OCI-LY7 (cell line): Measurements from ENCODE around the gene SLC6A7. TPM values are rescaled to one million over a fixed set of nuclear protein-coding genes. Genes with fewer than 3 reads are reported as not detected.

Source experiments
- BruUV-seq: library from RNA; stranded (reverse); fragments of 400-500 nt; replicated peaks from 2 replicates; lab custom pipeline; 2021; lab: Mats Ljungman, UMichigan
- CTCF ChIA-PET: fragments of 300-600 bp; sonication (Branson Sonifier 250); formaldehyde crosslinking; loops from one replicate; lab custom pipeline; 2022; ENCODE audit warnings: antibody characterized with exemption; ENCODE audit not compliant: unreplicated experiment; lab: Charles Lee
- POLR2A ChIA-PET: fragments of 300-600 bp; sonication (Branson Sonifier 250); formaldehyde crosslinking; loops from one replicate; lab custom pipeline; 2022; ENCODE audit warnings: antibody characterized with exemption; lab: Charles Lee
- DNase-seq: peaks from one replicate; pipeline ENCODE4 v3.0.0-alpha.2; 2015; ENCODE audit warnings: low spot score
- H2AFZ ChIP-seq: fragments of 200-600 bp; sonication (generic), shearing (Covaris generic); 2 replicates; pipeline ENCODE4 v1.6.1; 2014; ENCODE audit warnings: mild to moderate bottlenecking, antibody characterized with exemption, low read length, moderate library complexity
- H3K27ac ChIP-seq: fragments of 200-600 bp; sonication (generic); 2 replicates; pipeline ENCODE4 v1.5.1; 2014; ENCODE audit warnings: mixed run types, low read depth, mild to moderate bottlenecking, moderate library complexity, low read length, inconsistent platforms; ENCODE audit not compliant: poor library complexity, severe bottlenecking
- H3K36me3 ChIP-seq: fragments of 200-600 bp; sonication (generic); 2 replicates; pipeline ENCODE4 v1.6.1; 2014; ENCODE audit warnings: mild to moderate bottlenecking, antibody characterized with exemption, low read length, moderate library complexity, mixed read lengths; ENCODE audit not compliant: insufficient read depth
- H3K4me1 ChIP-seq: fragments of 200-600 bp; sonication (generic); 2 replicates; pipeline ENCODE4 v1.5.1; 2014; ENCODE audit warnings: mild to moderate bottlenecking, low read length; ENCODE audit not compliant: insufficient read depth, poor library complexity, severe bottlenecking
- H3K4me2 ChIP-seq: fragments of 200-600 bp; sonication (generic); 2 replicates; pipeline ENCODE4 v1.6.1; 2014; ENCODE audit warnings: mild to moderate bottlenecking, low read length
- H3K4me3 ChIP-seq: fragments of 200-600 bp; sonication (generic); 2 replicates; pipeline ENCODE4 v1.5.1; 2014; ENCODE audit warnings: mild to moderate bottlenecking, low read depth, low read length; ENCODE audit not compliant: poor library complexity, severe bottlenecking
- H3K79me2 ChIP-seq: fragments of 200-600 bp; sonication (generic); 2 replicates; pipeline ENCODE4 v1.6.1; 2016; ENCODE audit warnings: low read depth, mild to moderate bottlenecking, low read length, moderate library complexity, mixed read lengths; ENCODE audit not compliant: insufficient read depth
- H3K9me2 ChIP-seq: fragments of 200-600 bp; sonication (generic); 2 replicates; pipeline ENCODE4 v1.6.1; 2016; ENCODE audit warnings: mild to moderate bottlenecking, low read length, mixed read lengths; ENCODE audit not compliant: insufficient read depth
- H3K9me3 ChIP-seq: fragments of 200-600 bp; sonication (generic); 2 replicates; pipeline ENCODE4 v1.6.1; 2014; ENCODE audit warnings: mild to moderate bottlenecking, mixed run types, low read length, mixed read lengths
- H4K20me1 ChIP-seq: fragments of 200-600 bp; sonication (generic); 2 replicates; pipeline ENCODE4 v1.6.1; 2014; ENCODE audit warnings: mild to moderate bottlenecking, antibody characterized with exemption, low read length, moderate library complexity, mixed read lengths; ENCODE audit not compliant: insufficient read depth
- CTCF ChIP-seq: fragments of 200-600 bp; sonication (generic); conservative IDR thresholded peaks from 2 replicates; pipeline ENCODE4 v1.5.1; 2014; ENCODE audit warnings: mild to moderate bottlenecking, antibody characterized with exemption, low read length, moderate library complexity, mixed read lengths
- EZH2phosphoT487 ChIP-seq: fragments of 200-600 bp; sonication (generic); IDR thresholded peaks from 2 replicates; pipeline ENCODE4 v1.6.1; 2018; ENCODE audit warnings: low read depth, borderline replicate concordance, mild to moderate bottlenecking, mixed run types, antibody characterized with exemption, low read length, moderate library complexity, mixed read lengths
- intact Hi-C: fragments of 100-400 bp; cut with micrococcal nuclease; formaldehyde crosslinking; loops from one replicate; pipeline ENCODE4 v1.10.0; 2022; ENCODE audit not compliant: unreplicated experiment
- total RNA-seq, 2 experiments: library from RNA; depleted of rRNA in 1 of 2; stranded (reverse); fragments of >200 nt in 1 of 2; shearing (Covaris generic) in 1 of 2; gene quantifications; 2 replicates each; pipeline ENCODE4 v1.2.3, GENCODE V29; 2014 to 2022

Gene SLC6A7
- total RNA-seq, 2 experiments from 2014 or later: not detected

- H3K9me3 ChIP-seq: no peaks in the 10 kb centered on the region
- POLR2A ChIA-PET: interaction anchor here (0.5 kb wide), 1 partner anchor 241 kb away, joined by 3 read pairs; no protein-coding TSS in a partner anchor
- no peaks in the 10 kb centered on the region for H4K20me1 ChIP-seq
- BruUV-seq: no TSS peak
- no peaks in the 10 kb centered on the region for H3K9me2 ChIP-seq
- H3K4me2 ChIP-seq: no peak overlapping the region
- CTCF ChIA-PET: no interaction called here
- intact Hi-C loops: no loop called here
- H3K36me3 ChIP-seq: no peaks in the 10 kb centered on the region
- no peaks in the 10 kb centered on the region for H3K4me1 ChIP-seq
- no peak overlapping the region for H3K27ac ChIP-seq
- no peak for DNase-seq
- no peak overlapping the region for H2AFZ ChIP-seq
- no peak overlapping the region for H3K4me3 ChIP-seq
- H3K79me2 ChIP-seq: no peaks in the 10 kb centered on the region
- no peak for TF ChIP-seq EZH2phosphoT487
- no peak for TF ChIP-seq CTCF
Observed at GRCh38 chr5:150186137-150186536, 3.7 kb upstream of the SLC6A7 start.

- Histone ChIP-seq H3K79me2 (no peaks in the 10 kb centered on the region), H3K9me2 (no peaks in the 10 kb centered on the region), H4K20me1 (no peaks in the 10 kb centered on the region), H3K9me3 (no peaks in the 10 kb centered on the region), H3K4me1 (no peaks in the 10 kb centered on the region), H2AFZ (no peak overlapping the region), H3K4me2 (no peak overlapping the region), H3K4me3 (no peak overlapping the region), H3K27ac (no peak overlapping the region), H3K36me3 (no peaks in the 10 kb centered on the region)
- intact Hi-C loops: no loop called here
- no peak for DNase-seq
- POLR2A ChIA-PET: no interaction called here
- CTCF ChIA-PET: no interaction called here
- TF ChIP-seq CTCF (no peak), EZH2phosphoT487 (no peak)
- BruUV-seq: no TSS peak
Observed at GRCh38 chr5:150186897-150187296, 3.0 kb upstream of the SLC6A7 start.

GRCh38 chr5:150188146-150188842 lies 1.6 kb upstream of the SLC6A7 start:
- intact Hi-C loops: no loop called here
- Histone ChIP-seq H3K27ac (no peak overlapping the region), H3K4me3 (no peak overlapping the region), H3K9me3 (no peaks in the 10 kb centered on the region), H3K4me2 (no peak overlapping the region), H3K36me3 (no peaks in the 10 kb centered on the region), H3K79me2 (no peaks in the 10 kb centered on the region), H2AFZ (no peak overlapping the region), H3K9me2 (no peaks in the 10 kb centered on the region), H3K4me1 (no peaks in the 10 kb centered on the region), H4K20me1 (no peaks in the 10 kb centered on the region)
- POLR2A ChIA-PET: no interaction called here
- TF ChIP-seq CTCF (no peak), EZH2phosphoT487 (no peak)
- BruUV-seq: no TSS peak
- DNase-seq: no peak
- CTCF ChIA-PET: no interaction called here
